Stimulated activated CD4-positive, alpha-beta T cell treated with anti-CD3 and anti-CD28 coated beads, TNF-alpha, amount 100 ng/mL, for 1 hour (primary cell): Measurements from ENCODE around the gene IL4R.
A peak's percentile ranks its signal among the peaks of the same experiment; 100 is the strongest.
"Not testable (repeated sequence)": the region's sequence is repeated elsewhere in the genome, so short reads cannot be mapped to it uniquely, and the experiment has no call there.

Source experiments
- DNase-seq, 3 donors: peaks; one replicate each; pipeline ENCODE4 v3.0.0-alpha.2; 2020; ENCODE audit warnings: low read depth in 3 of 3, low spot score in 1 of 3

IL4R gene

DNA sequence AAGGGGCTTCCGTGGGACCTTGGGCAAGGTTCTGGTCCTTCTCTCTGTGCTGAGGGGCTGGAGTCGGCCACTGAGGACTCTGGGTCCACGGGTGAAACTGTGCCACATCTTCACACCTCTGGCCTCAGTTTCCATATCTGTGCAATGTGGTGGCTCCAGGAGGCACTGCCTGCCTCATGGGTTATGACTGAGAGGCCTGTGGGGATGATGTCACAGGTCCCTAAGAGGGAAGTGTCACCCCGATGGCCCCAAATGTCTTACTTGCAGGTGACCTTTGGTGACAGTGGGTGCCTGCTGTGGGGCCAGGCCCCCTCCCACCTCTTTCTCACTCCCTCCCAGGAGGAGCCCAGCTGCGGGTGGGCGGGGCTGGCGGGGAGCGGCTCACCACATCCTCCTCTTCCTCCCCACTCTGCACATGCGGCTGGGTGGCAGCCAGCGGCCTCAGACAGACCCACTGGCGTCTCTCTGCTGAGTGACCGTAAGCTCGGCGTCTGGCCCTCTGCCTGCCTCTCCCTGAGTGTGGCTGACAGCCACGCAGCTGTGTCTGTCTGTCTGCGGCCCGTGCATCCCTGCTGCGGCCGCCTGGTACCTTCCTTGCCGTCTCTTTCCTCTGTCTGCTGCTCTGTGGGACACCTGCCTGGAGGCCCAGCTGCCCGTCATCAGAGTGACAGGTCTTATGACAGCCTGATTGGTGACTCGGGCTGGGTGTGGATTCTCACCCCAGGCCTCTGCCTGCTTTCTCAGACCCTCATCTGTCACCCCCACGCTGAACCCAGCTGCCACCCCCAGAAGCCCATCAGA, 88.2 kb downstream of the IL4R start, which contains the start of gene IL21R:
Gene IL21R (plus strand): TSS at position 407 of the 801 bp plus-strand sequence. CDS start 27,898 bp downstream, outside the sequence.
- peak; percentile 70 to 84 (median 76) for DNase-seq

DNA sequence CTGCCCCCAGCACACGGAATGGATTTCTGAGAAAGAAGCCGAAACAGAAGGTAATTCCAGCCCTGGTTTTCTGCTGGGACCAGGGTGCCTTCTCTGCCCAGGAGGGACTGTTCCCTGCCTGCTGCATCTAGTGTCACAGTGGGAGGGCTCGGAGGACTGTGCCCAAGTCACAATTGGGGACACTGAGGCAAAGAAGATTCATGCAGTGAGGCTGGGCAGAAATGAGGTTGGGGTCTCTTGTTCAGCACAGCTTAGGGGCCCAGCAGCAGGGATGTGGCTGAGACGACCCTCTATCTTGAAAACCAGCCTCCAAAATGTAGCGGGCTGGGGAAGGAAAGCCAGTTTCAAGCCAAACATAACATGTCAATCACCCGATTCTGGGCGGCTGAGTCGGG, 88.8 kb downstream of the IL4R start:
- DNase-seq, result no peak

DNA sequence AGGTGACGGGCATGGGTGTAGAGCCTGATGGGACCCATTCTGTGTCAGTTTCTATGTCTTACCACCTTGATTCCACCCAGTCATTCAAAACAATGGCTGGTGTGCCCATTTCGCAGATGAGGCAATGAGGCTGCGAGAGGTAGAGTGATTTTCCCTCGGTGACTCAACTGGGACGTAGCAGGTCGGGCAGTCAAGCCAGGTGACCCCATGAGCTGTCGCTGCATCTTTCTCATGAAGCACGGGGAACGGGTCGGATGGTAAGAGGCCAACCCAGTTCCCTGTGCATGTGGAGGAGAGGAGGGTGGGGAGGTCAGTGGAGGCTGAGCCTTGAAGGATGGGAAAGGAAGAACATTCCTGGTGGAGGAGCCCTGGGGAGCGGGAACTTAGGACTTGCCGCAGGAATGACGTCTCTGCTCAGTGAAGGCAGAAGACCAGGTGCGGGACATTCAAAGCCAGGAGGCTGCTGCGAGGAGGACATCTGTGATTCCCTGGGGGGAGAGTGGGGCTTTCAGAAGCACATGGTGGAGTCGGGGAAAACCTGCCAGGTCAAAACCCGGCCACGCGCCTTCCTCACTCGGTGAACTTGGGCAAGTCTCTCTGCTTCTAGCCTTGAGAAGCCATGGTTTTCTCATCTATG, 89.3 kb downstream of the IL4R start:
- DNase-seq, result peak in 1 of 3 donors; percentile 41

- DNase-seq, result peak in 1 of 3 donors; percentile 12
Measured at GRCh38 chr16:27403601-27403992, 89.8 kb downstream of the IL4R start.

- peak in 1 of 3 donors; percentile 14 for DNase-seq
Measured at GRCh38 chr16:27404163-27404823, 90.5 kb downstream of the IL4R start.

DNA sequence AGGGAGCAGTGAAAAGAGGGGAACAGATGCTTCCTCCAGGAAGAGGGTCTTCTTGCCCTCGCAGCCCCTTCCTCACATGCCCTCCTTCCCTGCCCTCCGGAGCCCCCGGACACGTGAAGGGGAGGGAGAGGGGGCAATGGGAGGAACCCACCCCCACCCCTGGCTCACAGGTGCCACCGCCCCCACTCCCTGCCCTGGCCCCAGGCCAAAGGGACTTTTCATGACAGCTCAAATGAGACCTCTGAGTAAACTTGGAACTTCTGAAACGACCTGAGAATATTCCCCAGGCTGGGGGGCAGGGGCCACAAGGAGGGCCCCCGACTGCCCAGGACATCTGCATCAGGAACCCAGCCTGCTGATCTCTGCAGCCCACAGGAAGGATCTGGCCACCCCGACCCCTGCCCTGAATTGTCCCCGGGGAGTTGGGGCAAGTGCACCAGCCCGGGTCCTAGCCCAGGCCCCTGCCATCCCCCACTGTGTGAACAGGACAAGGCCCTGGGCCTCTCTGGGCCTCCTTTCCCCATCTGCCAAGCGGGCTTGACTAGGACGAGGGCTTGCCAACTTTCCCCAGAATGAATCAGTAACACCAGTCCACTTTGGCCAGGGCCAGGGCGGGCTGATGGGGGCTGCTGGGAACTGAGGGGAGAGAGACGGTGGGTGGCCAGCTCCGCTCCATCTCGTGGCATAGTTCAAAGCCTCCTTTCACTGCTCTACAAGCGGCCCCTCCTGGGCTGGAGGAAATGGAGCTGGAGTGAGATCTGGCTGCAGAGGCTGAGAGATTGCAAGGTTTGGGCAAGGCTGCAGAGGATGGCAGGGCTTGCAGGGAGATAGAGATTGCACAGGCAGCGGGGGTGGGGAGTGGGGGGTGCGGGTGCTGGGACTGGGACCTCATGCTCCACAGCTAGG, 92.0 kb downstream of the IL4R start:
- DNase-seq, result peak in 1 of 3 donors; percentile 74

- DNase-seq, result no peak
Measured at GRCh38 chr16:27406511-27407128, 92.8 kb downstream of the IL4R start.

- DNase-seq, result no peak
Measured at GRCh38 chr16:27407133-27407532, 93.4 kb downstream of the IL4R start.

GRCh38 chr16:27408012-27408601, 94.3 kb downstream of the IL4R start:
- peak in 1 of 3 donors; percentile 11 for DNase-seq

DNA sequence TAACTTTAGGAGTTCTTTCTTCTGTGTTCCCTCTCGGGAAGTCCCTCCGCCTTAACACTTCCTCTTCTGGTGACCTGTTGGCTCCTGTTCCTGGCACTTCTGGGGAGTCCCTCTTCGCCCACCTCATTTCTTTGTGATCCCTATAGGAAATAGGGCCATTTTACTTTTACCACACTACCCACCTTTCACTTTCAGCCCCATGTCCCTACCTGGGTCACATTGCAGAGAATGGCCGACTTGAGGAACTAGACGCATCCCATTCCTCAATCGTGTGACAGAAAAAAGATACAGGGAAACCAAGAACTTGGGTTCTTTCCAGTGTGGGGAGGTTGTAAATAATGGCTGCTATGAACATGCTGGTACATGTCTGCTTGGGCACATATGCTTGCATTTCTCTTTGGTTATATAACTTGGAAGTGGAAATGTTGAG, 94.8 kb downstream of the IL4R start:
- no peak for DNase-seq

DNA sequence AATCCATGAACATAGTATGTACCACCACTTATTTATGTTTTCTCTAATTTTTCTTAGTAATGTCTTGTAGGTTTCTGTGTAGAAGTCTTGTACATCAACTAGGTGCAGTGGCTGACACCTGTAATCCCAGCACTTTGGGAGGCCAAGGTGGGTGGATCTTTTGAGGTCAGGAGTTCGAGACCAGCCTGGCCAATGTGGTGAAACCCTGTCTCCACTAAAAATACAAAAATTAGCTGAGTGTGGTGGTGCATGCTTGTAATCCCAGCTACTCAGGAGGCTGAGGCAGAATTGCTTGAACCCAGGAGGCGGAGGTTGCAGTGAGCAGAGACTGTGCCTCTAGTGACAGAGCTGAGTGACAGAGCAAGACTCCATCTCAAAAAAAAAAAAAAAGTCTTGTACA, 96.2 kb downstream of the IL4R start:
- not testable (repeated sequence) for DNase-seq

GRCh38 chr16:27410761-27411160, 97.0 kb downstream of the IL4R start:
- DNase-seq, result no peak

GRCh38 chr16:27413956-27414355, 100.2 kb downstream of the IL4R start:
- no peak for DNase-seq
